Measurements from ENCODE around the gene PLSCR3.

GRCh38 chr17:7431231-7431630 is 36.9 kb upstream of the PLSCR3 start:
- TF ChIP-seq ERG (CRISPR knock-in tag; IDR thresholded peaks at IDR 0.05) (no peak), NR1H2 (CRISPR knock-in tag; IDR thresholded peaks at IDR 0.05) (no peak), CTCF (IDR thresholded peaks at IDR 0.05) (no peak), SP1 (CRISPR knock-in tag; conservative IDR thresholded peaks at IDR 0.05) (no peak), NR3C1 (CRISPR knock-in tag; conservative IDR thresholded peaks at IDR 0.05; ENCODE audit: low read depth) (no peak), MAX (CRISPR knock-in tag; IDR thresholded peaks at IDR 0.05) (no peak)

Measured in WTC11 (cell line).